GM21528 (cell line): ENCODE results near the gene CNTNAP2.

Experiments
- ATAC-seq: cut with Tn5 transposase; IDR thresholded peaks from one replicate; pipeline ENCODE4 v1.9.1; 2021; ENCODE audit warnings: mild to moderate bottlenecking, moderate library complexity; ENCODE audit not compliant: unreplicated experiment, low FRiP score

Gene CNTNAP2

DNA sequence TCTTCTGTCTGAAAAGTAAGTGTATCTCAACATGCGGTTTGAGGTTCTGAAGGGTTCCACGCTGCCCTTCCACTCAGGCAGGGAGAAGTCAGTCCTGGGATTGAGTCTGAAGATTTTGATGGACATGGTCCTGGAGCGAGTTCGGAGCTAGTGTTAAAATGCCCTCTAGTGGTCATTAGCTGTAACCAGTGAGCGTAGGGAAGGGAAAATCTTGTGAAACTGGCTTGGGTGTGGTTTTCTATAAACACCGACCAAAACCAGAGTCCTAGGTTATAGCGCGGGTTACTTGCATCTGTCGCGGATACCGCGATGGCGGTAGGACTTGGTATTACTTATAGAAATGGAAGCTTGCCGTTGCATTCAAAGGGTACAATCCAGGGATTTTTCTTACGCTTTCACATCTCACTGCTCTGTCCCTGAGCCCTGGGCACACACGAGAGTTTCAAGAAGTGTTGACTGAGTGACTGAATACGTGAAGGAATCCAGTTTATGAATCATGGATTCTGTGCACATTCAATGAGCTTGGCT lies 2125.8 kb downstream of the CNTNAP2 start:
- peak; percentile 87 for ATAC-seq

DNA sequence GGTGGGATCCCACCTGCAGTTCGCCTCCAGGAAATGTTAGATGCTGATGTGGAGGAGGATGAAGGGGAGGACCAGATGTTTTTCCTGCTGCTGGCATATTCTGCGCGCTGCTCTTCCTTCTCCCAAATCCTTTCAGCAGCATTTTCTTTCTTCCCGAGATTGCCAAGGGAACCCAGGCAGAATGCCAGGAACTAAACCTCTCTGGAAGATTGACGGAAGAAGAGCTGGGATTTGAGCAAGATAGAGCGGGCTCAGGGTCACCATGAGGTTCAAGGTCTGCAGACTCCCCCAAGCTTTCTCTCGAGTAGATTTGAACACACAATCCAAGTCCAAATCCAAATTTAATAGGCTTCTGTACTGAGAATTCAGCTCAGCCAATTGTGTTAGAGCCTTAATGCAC lies 2128.8 kb downstream of the CNTNAP2 start:
- ATAC-seq: no peak

DNA sequence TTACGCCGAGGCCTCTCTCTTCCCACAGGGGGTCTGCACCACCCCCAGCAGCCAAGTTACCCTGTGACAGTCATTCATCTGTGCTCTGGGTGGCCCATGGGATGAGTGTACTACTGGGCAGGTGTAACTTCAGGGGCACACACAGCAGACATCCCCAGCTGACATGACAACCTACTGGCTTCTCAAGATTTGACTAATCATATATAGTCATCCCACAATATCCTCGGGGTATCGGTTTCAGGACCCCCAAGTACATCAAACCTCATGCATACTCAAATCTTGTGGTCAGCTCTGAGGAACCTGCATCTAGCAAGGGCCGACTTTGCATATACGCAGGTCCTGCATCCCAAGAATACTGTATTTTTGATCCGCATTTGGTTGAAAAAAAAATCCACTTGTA lies 2137.0 kb downstream of the CNTNAP2 start:
- peak; percentile 69 for ATAC-seq

DNA sequence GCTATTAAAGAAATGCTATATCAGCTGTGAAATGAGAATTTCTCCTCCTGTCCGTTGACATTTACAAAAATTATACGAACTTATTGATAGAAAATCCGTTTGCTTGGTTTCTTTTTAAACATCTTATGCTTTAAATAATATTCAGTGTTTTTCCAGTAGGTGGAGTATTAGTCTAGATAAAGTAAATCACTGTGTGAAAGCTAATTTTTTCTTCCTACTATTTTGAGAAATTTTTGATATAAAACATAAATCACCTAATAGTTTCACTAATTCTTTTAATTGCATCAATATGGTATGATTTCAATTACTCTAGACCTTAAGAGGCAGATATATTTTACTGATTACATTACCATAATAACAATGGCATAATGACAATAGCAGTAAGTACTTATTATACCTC lies 2138.7 kb downstream of the CNTNAP2 start:
- ATAC-seq: no peak

DNA sequence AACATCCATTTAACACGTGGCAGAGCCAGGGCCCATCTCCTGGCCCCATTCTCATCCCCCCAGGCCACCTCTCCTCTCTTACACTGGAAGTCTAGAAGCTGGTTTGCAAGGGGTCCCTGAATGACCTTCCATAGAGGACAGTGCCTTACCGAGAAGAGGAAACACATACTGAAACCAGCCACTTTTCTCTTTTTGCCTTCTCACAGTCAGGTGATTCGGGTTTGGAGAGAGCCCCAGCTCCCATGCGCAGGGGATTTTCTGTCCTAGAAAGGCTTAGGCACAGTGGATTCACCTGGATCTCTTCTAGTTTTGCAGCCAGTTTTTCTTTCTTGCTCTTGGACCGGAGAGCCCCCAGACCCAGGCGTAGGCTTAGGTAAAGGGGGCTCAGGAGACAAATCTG lies 2139.8 kb downstream of the CNTNAP2 start:
- ATAC-seq: no peak

DNA sequence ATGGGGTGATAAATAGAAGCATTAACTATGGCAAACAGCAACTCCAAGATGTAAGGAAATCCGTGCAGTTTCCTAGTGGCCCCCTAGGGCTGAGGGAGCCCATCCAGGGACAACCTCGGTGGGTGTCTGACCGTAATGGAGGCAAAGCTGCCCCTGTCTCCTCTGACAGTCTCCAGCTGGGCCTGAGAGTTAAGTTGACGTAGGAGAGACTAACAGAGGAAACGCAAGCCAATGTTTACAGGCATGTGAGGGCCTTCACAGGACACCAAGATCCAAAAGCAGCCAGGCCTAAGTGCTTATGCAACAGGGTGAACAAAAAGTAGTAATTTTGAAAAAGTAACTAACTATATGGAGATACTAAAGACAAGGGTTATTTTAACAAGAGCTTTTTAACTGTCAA lies 2144.0 kb downstream of the CNTNAP2 start:
- no peak for ATAC-seq

DNA sequence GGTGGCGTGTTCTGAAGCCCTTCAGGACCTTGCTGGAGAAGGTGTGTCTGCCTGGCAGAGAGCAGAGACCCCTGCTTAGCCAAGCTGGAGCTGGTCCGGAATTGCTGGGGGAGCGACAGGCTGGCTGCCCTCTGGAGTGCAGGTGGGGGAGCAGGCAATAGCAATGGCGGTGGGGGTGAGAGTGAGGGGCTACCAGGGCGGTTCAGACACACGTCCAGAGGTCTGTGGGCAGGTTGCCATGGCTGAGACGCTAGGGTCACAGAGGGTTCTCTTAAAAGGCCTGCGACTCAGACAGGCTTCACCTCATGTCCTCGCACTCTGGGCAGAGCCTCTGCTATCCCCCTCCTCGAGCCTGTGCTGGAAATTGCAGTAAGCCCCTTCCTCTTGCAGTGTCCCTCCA lies 2144.9 kb downstream of the CNTNAP2 start:
- no peak for ATAC-seq

DNA sequence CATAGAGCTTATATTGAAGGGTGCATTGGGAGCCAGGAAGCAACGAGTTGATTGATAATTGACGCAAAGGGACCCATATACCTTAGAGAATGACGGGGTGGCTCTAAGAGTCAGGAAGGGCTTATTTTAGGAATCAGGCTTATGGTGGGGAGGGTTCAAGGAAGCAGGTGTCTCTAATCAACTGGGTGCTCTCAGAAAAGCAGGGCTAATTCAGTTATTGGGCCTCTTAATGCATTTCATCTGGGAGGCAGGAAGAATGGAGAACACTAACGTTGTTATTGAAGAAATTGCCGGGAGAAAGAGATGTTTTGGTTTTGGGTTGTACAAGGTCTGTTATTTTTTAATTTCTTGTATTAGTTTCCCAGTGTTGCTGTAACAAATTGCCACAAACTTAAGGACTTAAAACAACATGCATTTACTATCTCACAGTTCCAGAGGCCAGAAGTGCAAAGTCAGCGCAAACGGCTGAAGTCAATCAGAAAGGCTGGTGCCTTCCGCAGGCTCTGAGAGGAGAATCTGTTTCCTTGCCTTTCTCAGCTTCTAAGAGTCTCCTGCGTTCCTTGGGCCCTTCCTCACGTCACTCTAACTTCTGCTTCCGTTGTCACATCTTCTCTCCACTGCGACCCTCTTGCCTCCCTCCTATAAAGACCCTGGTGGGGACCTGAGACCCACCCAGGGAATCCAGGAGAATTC lies 2145.5 kb downstream of the CNTNAP2 start:
- peak; percentile 10 for ATAC-seq

DNA sequence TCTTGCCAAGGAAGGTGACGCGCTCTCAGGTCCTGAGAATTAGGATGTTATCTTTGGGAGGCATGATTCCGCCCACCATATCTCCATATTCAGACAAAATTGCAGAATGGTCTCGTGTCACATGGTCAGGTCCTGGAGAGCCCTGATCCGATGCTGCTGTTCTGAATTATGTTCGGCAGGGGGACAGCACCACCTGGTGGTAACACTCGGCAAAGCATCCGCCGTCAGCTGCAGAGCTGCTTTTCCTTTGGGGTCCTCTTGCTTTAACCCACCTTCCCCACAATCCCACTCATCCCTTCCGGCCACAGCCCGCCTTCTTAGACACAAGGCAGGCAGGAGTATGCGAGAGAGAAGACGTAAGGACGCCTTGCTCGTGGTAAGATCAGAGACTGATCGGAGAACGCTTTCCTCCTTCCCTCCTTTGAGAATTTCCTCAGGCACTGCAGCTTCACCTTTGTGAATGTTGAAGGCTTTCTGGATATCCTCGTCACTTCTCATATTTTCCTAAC lies 2146.2 kb downstream of the CNTNAP2 start:
- ATAC-seq: peak; percentile 74

DNA sequence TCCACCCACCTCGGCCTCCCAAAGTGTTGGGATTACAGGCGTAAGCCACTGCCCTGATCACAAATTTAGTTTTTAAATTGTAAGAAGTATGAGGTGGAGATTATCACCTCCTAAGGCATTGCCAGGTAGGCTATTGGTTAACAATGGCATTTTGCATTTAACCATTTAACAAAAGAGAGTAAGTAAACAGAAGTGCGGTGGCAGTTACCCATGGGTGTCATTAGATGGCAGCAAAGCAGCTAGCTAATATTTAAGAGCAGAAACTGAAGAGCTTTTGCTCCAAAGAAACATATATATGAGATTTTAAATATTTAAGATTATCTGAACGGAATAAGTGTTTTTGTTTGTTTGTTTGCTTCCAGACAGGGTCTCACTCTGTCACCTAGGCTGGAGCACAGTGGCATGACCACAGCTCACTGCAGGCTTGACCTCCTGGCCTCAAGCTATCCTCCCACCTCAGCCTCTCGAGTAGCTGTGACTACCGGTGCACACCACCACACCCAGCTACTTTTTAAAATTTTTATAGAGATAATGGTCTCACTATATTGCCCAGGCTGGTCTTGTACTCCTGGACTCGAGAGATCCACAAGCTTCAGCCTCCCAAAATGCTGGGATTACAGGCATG lies 2148.4 kb downstream of the CNTNAP2 start:
- no peak for ATAC-seq

DNA sequence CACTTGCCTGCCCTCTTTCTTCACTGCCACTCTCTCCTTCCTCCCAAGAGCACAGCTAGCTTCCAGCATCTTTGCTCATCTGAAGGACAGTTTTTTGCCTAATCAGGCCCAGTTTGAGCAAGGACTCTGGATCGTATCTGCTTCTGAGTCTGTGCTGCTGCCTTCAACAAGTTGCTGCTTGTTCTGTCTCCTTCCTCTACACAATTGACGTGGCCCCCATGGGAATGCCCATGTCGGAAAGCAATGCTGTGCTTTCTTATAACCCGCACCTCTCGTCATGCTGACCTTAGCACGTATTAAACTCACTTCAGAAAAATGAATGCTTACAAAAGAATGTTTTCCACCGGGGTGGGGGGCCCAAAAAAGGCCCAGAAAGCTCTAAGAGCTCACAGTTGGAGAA lies 2149.3 kb downstream of the CNTNAP2 start:
- ATAC-seq: no peak

DNA sequence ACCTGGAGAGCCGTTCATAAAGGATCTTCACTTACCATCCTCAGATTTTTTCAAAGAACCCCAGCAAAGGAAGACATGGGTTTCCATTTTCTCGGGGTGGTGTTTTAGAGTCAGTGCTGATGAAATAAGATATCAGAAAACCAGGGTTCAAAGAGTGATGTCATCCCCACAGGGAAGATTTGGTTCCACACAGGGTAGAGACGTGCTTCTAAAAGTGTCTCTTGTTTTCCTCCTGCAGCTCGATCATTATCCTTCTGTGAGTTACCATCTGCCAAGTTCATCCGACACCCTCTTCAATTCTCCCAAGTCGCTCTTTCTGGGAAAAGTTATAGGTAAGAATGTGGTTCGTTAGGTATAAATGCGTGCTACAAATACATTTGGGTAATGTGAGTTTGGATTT lies 2150.2 kb downstream of the CNTNAP2 start:
- ATAC-seq: no peak

DNA sequence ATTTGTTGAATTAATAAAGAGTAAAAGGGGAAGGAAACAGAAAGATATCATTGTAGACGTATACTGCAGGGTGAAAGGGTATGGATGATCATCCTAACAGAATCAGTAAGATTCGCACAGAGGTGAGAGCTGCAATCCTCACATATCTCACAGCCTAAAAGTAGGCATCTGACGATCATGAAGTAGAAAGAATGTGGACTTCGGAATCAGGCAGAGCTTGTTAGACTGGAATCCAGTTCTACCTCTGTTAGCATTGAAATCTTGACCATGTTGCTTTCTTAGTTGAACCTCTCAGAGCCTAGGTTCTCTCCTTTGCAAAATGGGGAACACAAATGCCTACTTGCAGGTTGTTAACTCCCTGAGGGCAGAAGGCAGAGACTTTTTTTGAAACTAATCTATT lies 2154.0 kb downstream of the CNTNAP2 start:
- no peak for ATAC-seq

DNA sequence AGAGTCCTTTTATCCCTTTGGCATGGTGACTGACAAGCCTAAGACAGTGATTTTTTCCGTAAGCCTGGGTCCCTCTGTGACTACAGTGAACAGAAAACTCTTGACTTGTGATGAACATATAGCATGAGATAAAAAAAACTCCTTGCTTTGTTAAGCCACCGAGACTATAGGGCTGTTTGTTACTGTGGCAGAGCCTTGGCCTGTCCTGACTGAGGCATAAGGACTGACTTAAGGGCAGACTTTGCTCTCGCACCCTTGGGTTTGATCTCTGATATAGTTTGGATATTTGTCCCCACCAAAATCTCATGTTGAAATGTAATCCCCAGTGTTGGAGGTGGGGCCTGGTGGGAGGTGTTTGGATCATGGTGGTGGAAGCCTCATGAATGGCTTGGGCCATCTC lies 2157.5 kb downstream of the CNTNAP2 start:
- no peak for ATAC-seq

DNA sequence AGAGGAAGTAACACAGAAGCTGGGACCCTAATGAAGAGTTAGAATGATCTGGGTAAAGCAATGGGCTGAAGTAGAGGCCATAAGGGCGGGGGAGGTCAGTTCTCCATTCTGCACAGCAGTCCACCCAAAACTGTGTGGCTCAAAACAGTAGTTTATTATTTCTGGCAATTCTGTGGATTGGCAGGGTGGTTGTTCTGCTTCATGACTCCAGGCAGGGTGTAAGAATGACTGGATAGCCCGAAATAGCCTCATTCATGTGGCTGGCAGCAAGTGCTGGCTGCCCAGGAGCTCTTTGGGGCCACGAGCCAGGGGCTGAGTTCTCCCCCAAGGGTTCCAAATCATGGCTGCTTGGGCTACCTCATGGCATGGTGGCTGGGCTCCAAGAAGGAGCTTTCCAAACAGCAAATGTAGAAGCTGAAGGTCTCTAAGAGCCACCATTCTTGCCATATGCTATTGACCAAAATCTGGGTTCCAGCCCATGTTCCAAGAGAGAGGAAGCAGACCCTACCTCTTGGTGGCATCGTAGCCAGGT lies 2158.8 kb downstream of the CNTNAP2 start:
- ATAC-seq: no peak

DNA sequence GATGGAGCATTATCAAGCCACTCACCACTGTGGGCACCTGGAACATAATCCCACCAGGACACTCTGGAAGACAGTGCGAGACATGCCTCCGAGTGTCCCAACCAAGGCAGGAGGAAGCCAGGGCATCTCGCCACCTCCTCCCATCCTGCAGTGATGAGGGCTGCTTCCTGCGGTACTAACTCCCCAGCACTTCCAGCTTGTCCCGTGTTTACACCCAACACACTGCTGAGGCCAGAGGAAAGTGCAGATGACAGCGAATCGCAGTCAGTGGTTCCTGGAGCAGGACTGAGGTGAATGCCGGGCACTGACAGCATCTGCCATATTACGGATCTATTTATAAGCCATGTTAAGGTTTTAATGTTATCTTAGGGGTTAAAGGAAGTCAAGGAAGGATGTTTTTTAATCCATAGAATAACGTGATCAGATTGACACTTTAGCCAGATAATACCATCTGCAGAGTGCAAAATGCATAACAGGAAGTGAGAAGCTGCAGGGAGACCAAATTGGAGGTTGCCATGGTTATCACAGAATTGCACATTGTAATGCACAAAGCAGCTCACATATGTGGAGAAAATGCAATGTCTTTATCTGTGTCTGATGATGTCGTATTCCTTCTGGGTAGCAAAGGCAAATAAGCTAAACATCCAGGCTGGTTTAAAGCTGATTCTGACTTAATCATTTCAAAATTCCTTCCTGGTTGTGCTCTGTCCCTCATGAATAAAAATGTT lies 2159.9 kb downstream of the CNTNAP2 start:
- ATAC-seq: no peak

DNA sequence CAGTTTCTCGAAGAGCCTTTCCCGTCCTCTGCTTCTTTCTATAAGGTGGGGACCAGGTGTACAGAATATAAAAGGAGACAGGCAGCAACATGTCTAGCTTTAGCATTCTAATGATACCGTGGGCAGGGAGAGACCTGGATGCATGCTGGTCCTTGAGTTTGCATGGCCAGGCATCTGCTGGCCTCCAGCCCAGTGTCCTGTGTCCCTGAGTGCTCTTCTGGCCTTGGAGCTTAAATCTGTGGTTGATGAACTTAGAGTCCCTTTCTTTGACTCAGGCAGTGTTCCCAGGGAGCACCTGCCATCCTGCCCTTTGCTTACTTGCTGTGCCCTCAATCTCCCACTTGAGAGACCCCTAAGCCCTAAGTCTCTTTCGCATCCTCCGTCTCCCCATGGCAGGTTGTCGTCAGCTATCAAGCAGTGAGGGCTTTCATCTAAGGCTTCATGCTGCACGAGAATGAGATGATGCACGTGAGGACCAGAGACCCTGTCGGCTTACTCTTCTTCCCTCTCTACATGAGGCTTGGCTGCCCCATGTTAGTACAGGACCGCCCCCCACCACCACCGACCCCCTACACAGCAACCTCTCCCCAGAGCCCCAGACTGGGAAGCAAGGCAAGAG lies 2160.6 kb downstream of the CNTNAP2 start:
- ATAC-seq: no peak

DNA sequence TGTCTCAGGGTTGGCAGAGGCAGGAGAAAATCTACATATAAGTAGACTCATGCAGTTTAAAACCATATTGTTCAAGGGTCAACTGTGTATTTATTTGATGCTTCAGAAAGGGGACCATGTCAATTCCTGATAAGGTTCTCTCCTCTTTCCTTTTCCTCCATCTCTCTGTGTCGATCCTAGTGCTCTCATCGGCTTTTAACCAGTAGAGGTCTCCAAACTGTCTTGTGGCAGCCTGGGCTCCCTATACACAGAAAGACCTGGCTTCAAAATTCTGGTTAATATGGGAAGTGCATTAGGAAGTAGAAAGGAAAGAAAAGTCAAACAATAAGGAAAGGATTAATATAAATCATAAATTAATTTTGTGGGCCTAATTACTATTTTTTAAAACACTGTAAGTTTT lies 2169.5 kb downstream of the CNTNAP2 start:
- ATAC-seq: no peak

DNA sequence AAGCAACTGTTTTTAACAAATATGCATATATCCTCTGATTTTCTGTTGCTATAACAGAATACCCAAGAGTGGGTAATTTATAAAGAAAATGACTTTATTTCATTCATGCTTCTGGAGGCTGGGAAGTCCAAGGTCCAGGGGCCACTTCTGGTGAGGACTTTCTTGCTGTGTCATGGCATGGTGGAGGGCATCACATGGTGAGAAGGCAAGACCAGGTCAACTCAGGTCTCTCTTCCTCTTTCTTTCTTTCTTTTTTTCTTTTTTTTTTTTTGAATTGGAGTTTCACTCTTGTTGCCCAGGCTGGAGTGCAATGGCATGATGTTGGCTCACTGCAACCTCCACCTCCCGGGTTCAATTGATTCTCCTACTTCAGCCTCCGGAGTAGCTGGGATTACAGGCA lies 2170.9 kb downstream of the CNTNAP2 start:
- no peak for ATAC-seq

DNA sequence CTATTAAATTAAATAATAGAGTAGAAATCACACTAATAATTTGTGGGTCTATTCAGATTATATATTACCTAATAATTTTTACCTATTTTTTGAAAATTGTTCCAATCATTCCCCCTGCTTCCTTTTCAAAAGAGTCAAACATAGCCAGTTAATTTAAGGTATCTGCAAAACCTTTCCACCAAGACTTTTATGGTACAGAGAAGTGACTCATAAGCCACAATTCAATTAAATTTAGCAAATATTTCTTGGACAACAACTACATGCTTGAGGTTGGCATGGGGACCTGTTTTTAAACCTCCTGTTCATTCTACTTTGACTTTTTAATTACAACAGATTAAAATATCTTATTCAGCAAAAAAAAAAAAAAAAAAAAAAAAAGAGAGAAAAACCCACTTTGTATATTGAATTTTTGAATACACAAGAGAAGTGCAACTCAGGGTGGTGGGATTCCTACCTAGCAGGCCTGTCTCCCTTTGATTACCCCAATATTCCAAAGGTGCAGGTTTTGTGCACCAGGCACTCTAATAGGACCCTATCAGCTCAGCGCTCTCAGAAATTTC lies 2172.1 kb downstream of the CNTNAP2 start:
- ATAC-seq: no peak
